Trophoblast cell (in vitro differentiated cells and primary cell): ENCODE measurements around the gene NMS.

Experiments
- DNase-seq, 2 donors: peaks; one replicate each; pipeline ENCODE4 v3.0.0-alpha.2; 2016
- H2AFZ ChIP-seq: 2 replicates; pipeline ENCODE4 v1.6.1; 2013; ENCODE audit warnings: low read length, moderate library complexity, mild to moderate bottlenecking; ENCODE audit not compliant: insufficient read depth, poor library complexity
- H2AK5ac ChIP-seq: 2 replicates; pipeline ENCODE4 v1.6.1; 2013; ENCODE audit warnings: mild to moderate bottlenecking, low read length
- H2BK120ac ChIP-seq: 2 replicates; pipeline ENCODE4 v1.6.1; 2013; ENCODE audit warnings: low read length, mild to moderate bottlenecking, moderate library complexity; ENCODE audit not compliant: insufficient read depth, poor library complexity
- H2BK12ac ChIP-seq: 2 replicates; pipeline ENCODE4 v1.6.1; 2013; ENCODE audit warnings: mild to moderate bottlenecking, low read length, moderate library complexity
- H2BK5ac ChIP-seq: 2 replicates; pipeline ENCODE4 v1.6.1; 2013; ENCODE audit warnings: low read length, low read depth, moderate library complexity, mild to moderate bottlenecking; ENCODE audit not compliant: poor library complexity
- H3K14ac ChIP-seq: 2 replicates; pipeline ENCODE4 v1.6.1; 2013; ENCODE audit warnings: mild to moderate bottlenecking, low read length
- H3K18ac ChIP-seq: 2 replicates; pipeline ENCODE4 v1.6.1; 2013; ENCODE audit warnings: mild to moderate bottlenecking, low read length
- H3K23ac ChIP-seq: 2 replicates; pipeline ENCODE4 v1.6.1; 2013; ENCODE audit warnings: low read length
- H3K27ac ChIP-seq: 2 replicates; pipeline ENCODE4 v1.5.1; 2013; ENCODE audit warnings: low read depth, mild to moderate bottlenecking, inconsistent platforms, low read length, moderate library complexity
- H3K27me3 ChIP-seq: 2 replicates; pipeline ENCODE4 v1.6.1; 2013; ENCODE audit warnings: inconsistent platforms, mild to moderate bottlenecking, low read length, moderate library complexity; ENCODE audit not compliant: insufficient read depth
- H3K36me3 ChIP-seq, 2 experiments: 1 replicate in 1 of 2; 2 replicates in 1 of 2; pipeline ENCODE4 v1.6.1; 2013; ENCODE audit warnings: low read length in 2 of 2, mild to moderate bottlenecking in 2 of 2, moderate library complexity in 1 of 2; ENCODE audit not compliant: insufficient read depth in 2 of 2, control insufficient read depth in 1 of 2
- H3K4ac ChIP-seq: 2 replicates; pipeline ENCODE4 v1.6.1; 2013; ENCODE audit warnings: low read depth, mild to moderate bottlenecking, low read length, moderate library complexity
- H3K4me1 ChIP-seq, 2 experiments: 1 replicate in 1 of 2; 2 replicates in 1 of 2; pipeline ENCODE4 v1.6.1; 2013; ENCODE audit warnings: low read length in 2 of 2, mild to moderate bottlenecking in 2 of 2, moderate library complexity in 1 of 2; ENCODE audit not compliant: insufficient read depth in 2 of 2, control insufficient read depth in 1 of 2
- H3K4me2 ChIP-seq: 2 replicates; pipeline ENCODE4 v1.6.1; 2013; ENCODE audit warnings: inconsistent platforms, mild to moderate bottlenecking, low read length, moderate library complexity
- H3K4me3 ChIP-seq: 2 replicates; pipeline ENCODE4 v1.5.1; 2013; ENCODE audit warnings: mild to moderate bottlenecking, low read depth, low read length, inconsistent platforms
- H3K79me1 ChIP-seq: one replicate; pipeline ENCODE4 v1.6.1; 2013; ENCODE audit warnings: low read length
- H3K79me2 ChIP-seq: 2 replicates; pipeline ENCODE4 v1.6.1; 2013; ENCODE audit warnings: low read length, mild to moderate bottlenecking; ENCODE audit not compliant: control insufficient read depth, insufficient read depth, poor library complexity
- H3K9ac ChIP-seq: 2 replicates; pipeline ENCODE4 v1.6.1; 2013; ENCODE audit warnings: mild to moderate bottlenecking, low read length
- H3K9me3 ChIP-seq: 2 replicates; pipeline ENCODE4 v1.6.1; 2013; ENCODE audit warnings: low read depth, mild to moderate bottlenecking, control low read depth, inconsistent platforms, low read length; ENCODE audit not compliant: insufficient read depth
- H4K12ac ChIP-seq: 2 replicates; pipeline ENCODE4 v1.6.1; 2013; ENCODE audit warnings: low read depth, mild to moderate bottlenecking, low read length, moderate library complexity
- H4K8ac ChIP-seq: 2 replicates; pipeline ENCODE4 v1.6.1; 2013; ENCODE audit warnings: low read depth, mild to moderate bottlenecking, low read length, moderate library complexity
- H4K91ac ChIP-seq: one replicate; pipeline ENCODE4 v1.6.1; 2013; ENCODE audit warnings: low read depth, mild to moderate bottlenecking, low read length, moderate library complexity
- WGBS: extraction: QIAGEN DNeasy Blood & Tissue Kit; methylation state at CpG from one replicate; pipeline ENCODE4 v1.1.7; 2013; ENCODE audit warnings: missing lambda C conversion rate; ENCODE audit not compliant: insufficient read length, insufficient coverage; ENCODE audit errors: extremely low coverage; 5-methylcytosine and 5-hydroxymethylcytosine counted together

The NMS gene

DNA sequence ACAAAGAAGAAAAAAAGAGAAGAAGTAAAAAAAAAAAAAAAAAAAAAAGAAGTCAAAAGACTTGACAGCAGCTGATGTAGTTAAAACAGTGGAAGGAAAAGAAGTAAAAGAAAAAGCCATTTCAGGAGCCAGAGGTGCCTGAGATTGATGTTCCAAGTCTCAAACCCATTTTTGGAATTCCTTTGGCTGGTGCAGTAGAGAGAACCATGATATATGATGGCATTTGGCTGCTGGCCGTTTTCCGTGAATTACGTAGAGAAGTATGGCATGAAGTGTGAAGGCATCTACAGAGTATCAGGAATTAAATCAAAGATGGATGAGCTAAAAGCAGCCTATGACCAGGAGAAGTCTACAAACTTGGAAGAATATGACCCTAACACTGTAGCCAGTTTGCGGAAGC is 45.2 kb upstream of the NMS start:
- Histone ChIP-seq H2AK5ac (no peak overlapping the region), H3K4me2 (no peak overlapping the region), H4K8ac (no peak overlapping the region), H3K4me3 (no peak overlapping the region), H2AFZ (no peak overlapping the region), H4K12ac (no peak overlapping the region), H3K4me1 (no peaks in the 10 kb centered on the region), H3K9ac (no peak overlapping the region), H3K18ac (no peak overlapping the region), H3K23ac (no peak overlapping the region), H4K91ac (no peak overlapping the region), H3K27ac (no peak overlapping the region), H3K36me3 (no peaks in the 10 kb centered on the region), H3K14ac (no peak overlapping the region), H2BK5ac (no peak overlapping the region), H2BK12ac (no peak overlapping the region), H3K79me1 (no peaks in the 10 kb centered on the region), H3K79me2 (no peaks in the 10 kb centered on the region), H2BK120ac (no peak overlapping the region), H3K9me3 (no peaks in the 10 kb centered on the region), H3K27me3 (no peaks in the 10 kb centered on the region), H3K4ac (no peak overlapping the region)
- no CpG with 5 or more reads among the region's 4 CpGs for WGBS
- no peak for DNase-seq

- H3K79me2 ChIP-seq, result no peaks in the 10 kb centered on the region
- no peaks in the 10 kb centered on the region for H3K79me1 ChIP-seq
- no peaks in the 10 kb centered on the region for H3K4me1 ChIP-seq
- H3K9me3 ChIP-seq, result no peaks in the 10 kb centered on the region
- H3K27ac ChIP-seq, result no peak overlapping the region
- H3K4me2 ChIP-seq, result no peak overlapping the region
- no peak overlapping the region for H2AFZ ChIP-seq
- no peak overlapping the region for H2BK5ac ChIP-seq
- no peak overlapping the region for H3K4me3 ChIP-seq
- no peak overlapping the region for H3K23ac ChIP-seq
- no peak overlapping the region for H3K18ac ChIP-seq
- H3K9ac ChIP-seq, result no peak overlapping the region
- no peak overlapping the region for H4K91ac ChIP-seq
- no peaks in the 10 kb centered on the region for H3K36me3 ChIP-seq
- DNase-seq, result no peak
- H2BK120ac ChIP-seq, result no peak overlapping the region
- H2AK5ac ChIP-seq, result no peak overlapping the region
- H4K12ac ChIP-seq, result no peak overlapping the region
- H3K27me3 ChIP-seq, result no peaks in the 10 kb centered on the region
- WGBS, result no CpG with 5 or more reads among the region's 15 CpGs
- H2BK12ac ChIP-seq, result no peak overlapping the region
- H4K8ac ChIP-seq, result no peak overlapping the region
- H3K4ac ChIP-seq, result no peak overlapping the region
- no peak overlapping the region for H3K14ac ChIP-seq
Observed at GRCh38 chr2:100425573-100426383, 44.5 kb upstream of the NMS start.

DNA sequence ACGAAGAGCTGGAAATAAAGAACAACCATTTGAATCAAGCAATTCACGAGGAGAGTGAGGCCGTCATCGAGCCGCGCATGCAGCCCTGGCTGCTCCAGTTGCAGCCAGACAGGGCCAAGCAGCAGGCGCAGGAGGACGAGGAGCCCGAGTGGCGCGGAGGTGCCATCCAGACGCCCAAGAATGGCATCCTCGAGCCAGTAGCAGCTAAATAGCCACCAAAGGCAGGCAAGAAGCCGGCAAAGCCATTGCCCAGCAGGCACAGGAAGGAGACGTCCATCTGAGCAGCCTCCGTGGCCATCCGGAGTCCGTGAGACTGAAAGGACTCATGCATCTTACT is 43.9 kb upstream of the NMS start:
- Histone ChIP-seq H3K79me1 (no peaks in the 10 kb centered on the region), H3K14ac (no peak overlapping the region), H3K23ac (no peak overlapping the region), H3K4me2 (no peak overlapping the region), H3K18ac (no peak overlapping the region), H2AK5ac (no peak overlapping the region), H2BK120ac (no peak overlapping the region), H4K12ac (no peak overlapping the region), H2BK12ac (no peak overlapping the region), H3K9ac (no peak overlapping the region), H3K36me3 (no peaks in the 10 kb centered on the region), H3K9me3 (no peaks in the 10 kb centered on the region), H3K27me3 (no peaks in the 10 kb centered on the region), H3K4ac (no peak overlapping the region), H3K4me3 (no peak overlapping the region), H3K27ac (no peak overlapping the region), H3K79me2 (no peaks in the 10 kb centered on the region), H2BK5ac (no peak overlapping the region), H4K8ac (no peak overlapping the region), H4K91ac (no peak overlapping the region), H2AFZ (no peak overlapping the region), H3K4me1 (no peaks in the 10 kb centered on the region)
- DNase-seq, result no peak
- whole genome bisulfite sequencing, result no CpG with 5 or more reads among the region's 18 CpGs

DNA sequence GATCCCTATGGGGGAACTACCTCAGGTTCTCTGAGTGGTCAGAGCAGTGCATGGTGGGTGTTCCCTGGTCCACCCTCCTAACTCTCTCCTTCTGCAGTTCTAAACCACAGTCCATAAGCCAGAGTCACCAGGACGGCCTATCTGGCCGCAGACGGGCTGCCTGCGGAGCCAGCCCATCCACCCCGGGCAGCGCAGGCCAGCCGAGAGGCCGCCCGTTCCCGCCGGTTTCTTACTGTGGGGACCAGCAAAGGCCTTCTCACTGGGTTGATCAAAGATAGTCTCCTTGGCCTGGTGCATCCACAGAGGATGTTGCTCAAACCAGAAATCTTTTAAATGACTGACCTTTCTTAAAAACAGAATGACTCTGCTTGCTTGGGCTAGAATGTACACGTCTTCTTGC is 43.2 kb upstream of the NMS start:
- Histone ChIP-seq H3K79me1 (no peaks in the 10 kb centered on the region), H3K4me2 (no peak overlapping the region), H3K9ac (no peak overlapping the region), H2AFZ (no peak overlapping the region), H3K27me3 (no peaks in the 10 kb centered on the region), H3K18ac (no peak overlapping the region), H4K91ac (no peak overlapping the region), H2BK120ac (no peak overlapping the region), H3K23ac (no peak overlapping the region), H3K36me3 (no peaks in the 10 kb centered on the region), H3K4me3 (no peak overlapping the region), H3K27ac (no peak overlapping the region), H3K79me2 (no peaks in the 10 kb centered on the region), H2BK5ac (no peak overlapping the region), H3K14ac (no peak overlapping the region), H4K8ac (no peak overlapping the region), H4K12ac (no peak overlapping the region), H3K4ac (no peak overlapping the region), H3K9me3 (no peaks in the 10 kb centered on the region), H2BK12ac (no peak overlapping the region), H2AK5ac (no peak overlapping the region), H3K4me1 (no peaks in the 10 kb centered on the region)
- WGBS, result no CpG with 5 or more reads among the region's 12 CpGs
- no peak for DNase-seq
